HepG2 (cell line): Measurements from ENCODE around the gene FRMD4B. TPM values are rescaled to one million over a fixed set of nuclear protein-coding genes. Genes with fewer than 3 reads are reported as not detected.

Experiments used
- ATAC-seq: fragments of 200-7000 bp; cut with Tn5 transposase; 3 replicates; pipeline ENCODE4 v1.9.1; 2020; ENCODE audit warnings: mild to moderate bottlenecking, moderate library complexity
- BruUV-seq: library from RNA; stranded (reverse); fragments of 400-500 nt; replicated peaks from 2 replicates; lab custom pipeline; 2021; lab: Mats Ljungman, UMichigan
- CTCF ChIA-PET: fragments of 300-600 bp; formaldehyde crosslinking; extraction: SDS; loops from one replicate; lab custom pipeline; 2021; ENCODE audit warnings: low total read pairs, inconsistent platforms, low intra/inter-chr PET ratio; lab: Yijun Ruan, JAX
- POLR2A ChIA-PET: fragments of 350-600 bp; sonication (Branson Sonifier 250); formaldehyde crosslinking; loops from one replicate; lab custom pipeline; 2020; ENCODE audit warnings: antibody characterized with exemption, inconsistent platforms; lab: Yijun Ruan, JAX
- DNase-seq: peaks from one replicate; pipeline ENCODE4 v3.0.0-alpha.2; 2015; ENCODE audit warnings: low spot score
- FAIRE-seq: peaks from 3 replicates; lab custom pipeline; 2011; peaks lifted over from hg19 to GRCh38; lab: Jason Lieb, UNC
- H2AFZ ChIP-seq: one replicate; pipeline ENCODE4 v1.6.1; 2011; ENCODE audit warnings: low read length, inconsistent platforms
- H3K27ac ChIP-seq: fragments of 300-600 bp; 3 replicates; pipeline ENCODE4 v1.8.0; 2011; ENCODE audit warnings: mixed run types, mild to moderate bottlenecking, mixed read lengths, low read length, inconsistent platforms; ENCODE audit not compliant: insufficient read depth; ENCODE audit errors: extremely low read length
- H3K27me3 ChIP-seq, 2 experiments: fragments of 200-600 bp in 1 of 2; 2 replicates in 1 of 2; 3 replicates in 1 of 2; pipeline versions ENCODE4 v1.6.0 to v1.8.0; 2011; ENCODE audit warnings: low read length in 2 of 2, mild to moderate bottlenecking in 2 of 2, moderate library complexity in 2 of 2, inconsistent platforms in 1 of 2; ENCODE audit not compliant: insufficient read depth in 2 of 2, control insufficient read depth in 1 of 2
- H3K36me3 ChIP-seq, 2 experiments: fragments of 200-600 bp in 1 of 2; replicated peaks in 1 of 2; 2 replicates in 1 of 2; 3 replicates in 1 of 2; pipeline versions ENCODE4 v1.5.1 to v1.8.0; 2011; ENCODE audit warnings: low read length in 2 of 2, inconsistent platforms in 1 of 2; ENCODE audit not compliant: insufficient read depth in 2 of 2, control insufficient read depth in 1 of 2
- H3K4me1 ChIP-seq: 2 replicates; pipeline ENCODE4 v1.5.1; 2012; ENCODE audit warnings: low read length, inconsistent platforms; ENCODE audit not compliant: insufficient read depth
- H3K4me2 ChIP-seq: 2 replicates; pipeline ENCODE4 v1.6.0; 2011; ENCODE audit warnings: low read depth, low read length, inconsistent platforms
- H3K4me3 ChIP-seq, 3 experiments: fragments of 200-600 bp in 1 of 3; sonication (generic), shearing (Covaris generic) in 1 of 3; replicated peaks in 1 of 3; 2 replicates each; pipeline ENCODE4 v1.5.1; 2011 to 2016; ENCODE audit warnings: low read length in 3 of 3, inconsistent platforms in 2 of 3, low read depth in 2 of 3, mild to moderate bottlenecking in 2 of 3, control low read depth in 1 of 3, mixed read lengths in 1 of 3; ENCODE audit not compliant: insufficient read depth in 1 of 3
- H3K79me2 ChIP-seq: one replicate; pipeline ENCODE4 v1.6.1; 2011; ENCODE audit warnings: low read length, inconsistent platforms; ENCODE audit not compliant: insufficient read depth
- H3K9ac ChIP-seq: 2 replicates; pipeline ENCODE4 v1.6.0; 2011; ENCODE audit warnings: mild to moderate bottlenecking, low read depth, low read length, inconsistent platforms; ENCODE audit not compliant: insufficient read depth
- H3K9me3 ChIP-seq: 2 replicates; pipeline ENCODE4 v1.5.1; 2012; ENCODE audit warnings: mild to moderate bottlenecking, low read length
- H4K20me1 ChIP-seq: 2 replicates; pipeline ENCODE4 v1.6.0; 2011; ENCODE audit warnings: inconsistent platforms, mild to moderate bottlenecking, low read length, moderate library complexity; ENCODE audit not compliant: insufficient read depth
- CHD4 ChIP-seq: fragments of 200-600 bp; sonication (generic); IDR thresholded peaks from 2 replicates; pipeline ENCODE4 v1.7.0; 2017; ENCODE audit warnings: mild to moderate bottlenecking, low read length, borderline replicate concordance
- CREM ChIP-seq, 2 experiments: sonication (generic) in 1 of 2; formaldehyde crosslinking in 1 of 2; IDR thresholded peaks; 2 replicates each; pipeline versions ENCODE4 v1.4.0 to v1.6.1; 2016 to 2020; ENCODE audit warnings: antibody characterized with exemption in 1 of 2, mild to moderate bottlenecking in 1 of 2, missing genetic modification reagents in 1 of 2
- HDAC2 ChIP-seq: sonication (generic); formaldehyde crosslinking; IDR thresholded peaks from 2 replicates; pipeline ENCODE4 v1.4.0; 2020; ENCODE audit warnings: missing genetic modification reagents
- HOXA9 ChIP-seq: sonication (generic); formaldehyde crosslinking; IDR thresholded peaks from 2 replicates; pipeline ENCODE4 v1.8.1; 2022; ENCODE audit warnings: missing genetic modification reagents, mild to moderate bottlenecking, moderate library complexity, borderline replicate concordance
- KAT8 ChIP-seq: IDR thresholded peaks from 2 replicates; pipeline ENCODE4 v1.6.1; 2016; ENCODE audit warnings: missing genetic modification reagents, missing compliant biosample characterization
- KDM5A ChIP-seq: fragments of 200-600 bp; sonication (generic); IDR thresholded peaks from 2 replicates; pipeline ENCODE4 v1.7.0; 2018; ENCODE audit warnings: antibody characterized with exemption, mild to moderate bottlenecking, low read length, borderline replicate concordance
- NPAS2 ChIP-seq: sonication (generic); formaldehyde crosslinking; IDR thresholded peaks from 2 replicates; pipeline ENCODE4 v1.8.0; 2022; ENCODE audit warnings: mild to moderate bottlenecking, missing genetic modification reagents, borderline replicate concordance
- ZNF446 ChIP-seq: sonication (generic); formaldehyde crosslinking; IDR thresholded peaks from 2 replicates; pipeline ENCODE4 v1.5.0; 2020; ENCODE audit warnings: mild to moderate bottlenecking, missing genetic modification reagents
- ZNF629 ChIP-seq: sonication (generic); formaldehyde crosslinking; conservative IDR thresholded peaks from 2 replicates; pipeline ENCODE4 v1.5.0; 2020; ENCODE audit warnings: missing genetic modification reagents
- WGBS: methylation state at CpG from one replicate; pipeline ENCODE4 v1.1.6; 2017; ENCODE audit warnings: low lambda C conversion rate; 5-methylcytosine and 5-hydroxymethylcytosine counted together
- in situ Hi-C: cut with HindIII; loops from 2 replicates; pipeline ENCODE4 v1.10.0; 2017; ENCODE audit warnings: low pct_unique_long_range_greater_than_20kb; ENCODE audit not compliant: extremely low pct_ligation_motif_present
- intact Hi-C: fragments of 100-400 bp; cut with micrococcal nuclease; formaldehyde crosslinking; loops from one replicate; pipeline ENCODE4 v1.10.0; 2022; ENCODE audit not compliant: unreplicated experiment
- polyA plus RNA-seq, 8 experiments: library from polyadenylated mRNA; depleted of rRNA in 3 of 8; stranded (reverse) in 7 of 8; unstranded in 1 of 8; fragments of >200 nt; fragmentation: Illumina TruSeq in 4 of 8; extraction: Trizol in 4 of 8; gene quantifications; 2 replicates each; pipeline versions ENCODE4 v1.2.1 to v1.2.3, GENCODE V29; 2011 to 2016; ENCODE audit warnings: low read depth in 4 of 8, missing spikeins in 1 of 8, mixed read lengths in 1 of 8; ENCODE audit not compliant: insufficient read depth in 1 of 8
- total RNA-seq, 5 experiments: library from RNA; depleted of rRNA; stranded (reverse); fragments of >200 nt; fragmentation: Illumina TruSeq; extraction: Trizol; gene quantifications; 2 replicates each; pipeline ENCODE4 v1.2.3, GENCODE V29; 2016; ENCODE audit warnings: low read depth in 1 of 5
- TF ChIP-seq, protein P1 (sequence below): sonication (generic); formaldehyde crosslinking; IDR thresholded peaks from 2 replicates; pipeline ENCODE4 v1.8.0; 2022; ENCODE audit warnings: mild to moderate bottlenecking, missing genetic modification reagents, borderline replicate concordance

FRMD4B gene
- total and polyA plus RNA-seq, 2 of the 13 experiments (the other 11 are each of a cell fraction or from before 2014, with no cell fraction given) = 3.0 to 3.3 TPM

DNA sequence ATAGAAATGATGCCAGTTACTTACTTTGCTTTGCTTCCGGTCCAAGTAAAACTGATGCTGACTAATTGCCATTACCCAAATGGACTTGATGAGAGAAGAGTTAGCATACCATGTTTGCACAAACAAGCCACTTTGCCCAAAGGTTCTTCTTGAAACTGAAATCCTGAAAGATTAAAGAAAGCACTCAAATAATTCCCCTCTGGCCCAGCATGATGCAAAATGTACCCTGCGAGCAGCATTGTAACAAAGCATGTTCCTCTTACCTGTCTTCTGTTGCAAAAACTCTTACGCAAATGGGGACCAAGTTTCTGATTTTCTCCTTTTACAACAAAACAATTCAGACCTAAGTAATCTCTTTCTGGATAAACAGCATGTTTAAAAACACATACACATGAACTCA, 189.0 kb downstream of the FRMD4B start (continued):
- TF ChIP-seq, protein P1, sequence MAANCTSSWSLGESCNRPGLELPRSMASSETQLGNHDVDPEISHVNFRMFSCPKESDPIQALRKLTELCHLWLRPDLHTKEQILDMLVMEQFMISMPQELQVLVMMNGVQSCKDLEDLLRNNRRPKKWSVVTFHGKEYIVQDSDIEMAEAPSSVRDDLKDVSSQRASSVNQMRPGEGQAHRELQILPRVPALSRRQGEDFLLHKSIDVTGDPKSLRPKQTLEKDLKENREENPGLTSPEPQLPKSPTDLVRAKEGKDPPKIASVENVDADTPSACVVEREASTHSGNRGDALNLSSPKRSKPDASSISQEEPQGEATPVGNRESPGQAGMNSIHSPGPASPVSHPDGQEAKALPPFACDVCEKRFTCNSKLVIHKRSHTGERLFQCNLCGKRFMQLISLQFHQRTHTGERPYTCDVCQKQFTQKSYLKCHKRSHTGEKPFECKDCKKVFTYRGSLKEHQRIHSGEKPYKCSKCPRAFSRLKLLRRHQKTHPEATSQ (CRISPR knock-in tag) = no peak
- no peak for TF ChIP-seq NPAS2 (CRISPR knock-in tag)
- TF ChIP-seq CREM (IDR thresholded peaks at IDR 0.05) = no peak
- no peak for TF ChIP-seq CREM (CRISPR knock-in tag; IDR thresholded peaks at IDR 0.05)
- TF ChIP-seq HDAC2 = no peak
- TF ChIP-seq KDM5A = no peak
- TF ChIP-seq ZNF446 (CRISPR knock-in tag) = no peak

DNA sequence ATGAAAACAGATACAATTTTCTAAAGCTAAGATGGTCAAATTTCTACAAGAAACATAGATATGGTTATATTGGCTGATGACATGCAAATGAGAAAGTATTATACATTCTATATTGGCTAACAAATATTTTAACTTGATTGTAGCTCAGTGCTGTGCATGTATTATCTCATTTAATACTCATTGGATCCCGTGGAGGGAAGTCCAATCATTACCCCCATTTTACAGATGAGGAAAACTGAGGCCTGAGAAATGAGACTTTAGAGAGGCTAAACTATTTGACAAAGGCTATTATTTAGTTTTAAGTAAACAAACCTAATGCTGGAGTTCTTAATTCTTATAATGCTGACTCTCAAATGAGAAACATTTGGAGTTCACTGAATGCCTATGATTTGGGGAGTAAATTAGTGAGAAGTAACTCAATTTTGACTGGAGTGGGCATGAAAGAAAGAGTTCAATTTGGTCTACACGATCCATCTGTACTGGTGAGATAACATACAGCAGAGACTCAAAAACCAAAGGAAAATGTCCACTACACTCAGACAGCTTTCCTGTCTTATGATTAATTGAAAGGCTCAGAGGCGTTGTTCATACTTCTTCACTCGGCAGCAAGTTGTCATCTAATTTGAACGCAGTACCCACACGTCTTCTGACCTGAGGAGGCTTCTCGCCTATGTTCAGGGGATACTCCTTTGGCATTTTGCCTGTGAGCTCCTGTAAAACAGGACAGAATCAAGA, 191.3 kb downstream of the FRMD4B start:
- DNase-seq (no peak), FAIRE-seq (no peak), ATAC-seq (no peak)
- Histone ChIP-seq H3K4me3 (no peak overlapping the region), H3K4me1 (no peaks in the 10 kb centered on the region), H3K9me3 (no peaks in the 10 kb centered on the region), H3K9ac (no peak overlapping the region), H3K4me2 (no peak overlapping the region), H2AFZ (no peak overlapping the region), H3K36me3 (peaks cover 3 to 4% of the 10 kb centered on the region in 2 experiments; a peak in 3 of 5 replicates), H4K20me1 (no peaks in the 10 kb centered on the region), H3K27me3 (no peaks in the 10 kb centered on the region), H3K27ac (no peak overlapping the region), H3K79me2 (no peaks in the 10 kb centered on the region)
- intact Hi-C loops (no loop called here), in situ Hi-C loops (no loop called here)
- BruUV-seq = no TSS peak
- peak; percentile 50; the same call in 1 of the 2 replicates for TF ChIP-seq CHD4
- TF ChIP-seq ZNF629 (CRISPR knock-in tag) = peak; percentile 83
- no peak for TF ChIP-seq KAT8 (CRISPR knock-in tag)
- no peak for TF ChIP-seq HOXA9 (CRISPR knock-in tag)
- POLR2A ChIA-PET = no interaction called here
- CTCF ChIA-PET = no interaction called here
- WGBS = 81% methylated on average over 7 of the region's 7 CpGs
